ENCODE data around the gene CD1D.
"Not testable (repeated sequence)": the region's sequence is repeated elsewhere in the genome, so short reads cannot be mapped to it uniquely, and the experiment has no call there.

The CD1D gene

GRCh38 chr1:158176849-158177699 lies 3.6 kb upstream of the CD1D start:
- DNase-seq: not testable (repeated sequence)

- DNase-seq: peak; percentile 36 to 53
These were observed 2.8 kb upstream of the CD1D start for GRCh38 chr1:158177700-158178450.

- DNase-seq: no peak
These were observed 1.2 kb upstream of the CD1D start for GRCh38 chr1:158179301-158180041.

GRCh38 chr1:158181577-158181922 lies 855 bp downstream of the CD1D start:
- no peak for DNase-seq

- no peak for DNase-seq
These were observed 5.1 kb downstream of the CD1D start for GRCh38 chr1:158185770-158186169.

- DNase-seq: no peak
These were observed 5.5 kb downstream of the CD1D start for GRCh38 chr1:158186180-158186579.

GRCh38 chr1:158188611-158189010 lies 7.9 kb downstream of the CD1D start:
- DNase-seq: no peak

GRCh38 chr1:158189624-158190023 lies 8.9 kb downstream of the CD1D start:
- DNase-seq: no peak

- DNase-seq: no peak
These were observed 10.6 kb downstream of the CD1D start for GRCh38 chr1:158191299-158191698.

- DNase-seq: no peak
These were observed 15.8 kb downstream of the CD1D start for GRCh38 chr1:158196461-158196860.

- no peak for DNase-seq
These were observed 19.2 kb downstream of the CD1D start for GRCh38 chr1:158199849-158200248.

- DNase-seq: no peak
These were observed 19.8 kb downstream of the CD1D start for GRCh38 chr1:158200527-158200926.

- no peak for DNase-seq
These were observed 23.2 kb downstream of the CD1D start for GRCh38 chr1:158203693-158204457.

- DNase-seq: no peak
These were observed 23.7 kb downstream of the CD1D start for GRCh38 chr1:158204458-158204827.

- DNase-seq: no peak
These were observed 28.0 kb downstream of the CD1D start for GRCh38 chr1:158208586-158209116.

- DNase-seq: no peak
These were observed 31.6 kb downstream of the CD1D start for GRCh38 chr1:158212320-158212719.

GRCh38 chr1:158223445-158223844 lies 42.8 kb downstream of the CD1D start:
- DNase-seq: not testable (repeated sequence)

GRCh38 chr1:158227904-158228623 lies 47.4 kb downstream of the CD1D start:
- DNase-seq: no peak
